ENCODE data around the gene SULT1A2.

SULT1A2 gene

GRCh38 chr16:28592979-28593553 lies 3.8 kb downstream of the SULT1A2 start:
- Histone ChIP-seq H3K9me3 (ENCODE audit: insufficient read depth, low read depth, low read length) (no peaks in the 10 kb centered on the region), H3K9me2 (replicated peaks; ENCODE audit: low read depth, low read length) (no peaks in the 10 kb centered on the region), H3K36me3 (ENCODE audit: insufficient read depth, low read length) (peaks cover 42% of the 10 kb centered on the region; the same call in 1 of the 2 replicates), H4K20me1 (ENCODE audit: insufficient read depth, low read length, poor library complexity, severe bottlenecking) (no peaks in the 10 kb centered on the region), H3K27me3 (ENCODE audit: insufficient read depth, low read length, poor library complexity, severe bottlenecking) (no peaks in the 10 kb centered on the region), H3K9ac (ENCODE audit: low read depth, low read length, poor library complexity, severe bottlenecking) (no peak overlapping the region), H3K4me2 (ENCODE audit: low read depth, low read length, poor library complexity, severe bottlenecking) (no peak overlapping the region), H3K4me3 (ENCODE audit: low read length, poor library complexity, severe bottlenecking) (no peak overlapping the region), H3F3A (ENCODE audit: low read depth) (no peaks in the 10 kb centered on the region), H3K4me1 (ENCODE audit: insufficient read depth, low read length, poor library complexity, severe bottlenecking) (no peaks in the 10 kb centered on the region), H3K79me2 (ENCODE audit: insufficient read depth, low read length) (no peaks in the 10 kb centered on the region), H2AFZ (ENCODE audit: low read length) (no peak overlapping the region)
- TF ChIP-seq EZH2phosphoT487 (IDR thresholded peaks at IDR 0.05; ENCODE audit: borderline replicate concordance) (no peak), CTCF (conservative IDR thresholded peaks at IDR 0.05; ENCODE audit: low read length) (no peak)

GRCh38 chr16:28592511-28592910 lies 4.3 kb downstream of the SULT1A2 start:
- Histone ChIP-seq H3K9ac (ENCODE audit: low read depth, low read length, poor library complexity, severe bottlenecking) (no peak overlapping the region), H3K79me2 (ENCODE audit: insufficient read depth, low read length) (no peaks in the 10 kb centered on the region), H3K4me2 (ENCODE audit: low read depth, low read length, poor library complexity, severe bottlenecking) (no peak overlapping the region), H2AFZ (ENCODE audit: low read length) (no peak overlapping the region), H3K9me2 (replicated peaks; ENCODE audit: low read depth, low read length) (no peaks in the 10 kb centered on the region), H3K4me3 (ENCODE audit: low read length, poor library complexity, severe bottlenecking) (no peak overlapping the region), H3F3A (ENCODE audit: low read depth) (no peaks in the 10 kb centered on the region), H3K9me3 (ENCODE audit: insufficient read depth, low read depth, low read length) (no peaks in the 10 kb centered on the region), H3K27me3 (ENCODE audit: insufficient read depth, low read length, poor library complexity, severe bottlenecking) (no peaks in the 10 kb centered on the region), H3K4me1 (ENCODE audit: insufficient read depth, low read length, poor library complexity, severe bottlenecking) (no peaks in the 10 kb centered on the region), H3K36me3 (ENCODE audit: insufficient read depth, low read length) (peaks cover 42% of the 10 kb centered on the region; the same call in 1 of the 2 replicates), H4K20me1 (ENCODE audit: insufficient read depth, low read length, poor library complexity, severe bottlenecking) (no peaks in the 10 kb centered on the region)
- TF ChIP-seq EZH2phosphoT487 (IDR thresholded peaks at IDR 0.05; ENCODE audit: borderline replicate concordance) (no peak), CTCF (conservative IDR thresholded peaks at IDR 0.05; ENCODE audit: low read length) (no peak)

GRCh38 chr16:28591355-28591754 lies 5.5 kb downstream of the SULT1A2 start:
- peaks cover 54% of the 10 kb centered on the region; the same call in 1 of the 2 replicates for H3K36me3 ChIP-seq (ENCODE audit: insufficient read depth, low read length)
- TF ChIP-seq EZH2phosphoT487 (IDR thresholded peaks at IDR 0.05; ENCODE audit: borderline replicate concordance) (no peak), CTCF (conservative IDR thresholded peaks at IDR 0.05; ENCODE audit: low read length) (no peak)
- H3K9me3 ChIP-seq (ENCODE audit: insufficient read depth, low read depth, low read length): no peaks in the 10 kb centered on the region

More at GRCh38 chr16:28591355-28591754, 5.5 kb downstream of the SULT1A2 start:
- Histone ChIP-seq H3K9me2 (replicated peaks; ENCODE audit: low read depth, low read length) (no peaks in the 10 kb centered on the region), H3K27me3 (ENCODE audit: insufficient read depth, low read length, poor library complexity, severe bottlenecking) (no peaks in the 10 kb centered on the region), H3F3A (ENCODE audit: low read depth) (no peaks in the 10 kb centered on the region), H3K79me2 (ENCODE audit: insufficient read depth, low read length) (no peaks in the 10 kb centered on the region), H2AFZ (ENCODE audit: low read length) (no peak overlapping the region), H3K4me1 (ENCODE audit: insufficient read depth, low read length, poor library complexity, severe bottlenecking) (no peaks in the 10 kb centered on the region), H3K4me3 (ENCODE audit: low read length, poor library complexity, severe bottlenecking) (no peak overlapping the region), H4K20me1 (ENCODE audit: insufficient read depth, low read length, poor library complexity, severe bottlenecking) (no peaks in the 10 kb centered on the region), H3K4me2 (ENCODE audit: low read depth, low read length, poor library complexity, severe bottlenecking) (no peak overlapping the region), H3K9ac (ENCODE audit: low read depth, low read length, poor library complexity, severe bottlenecking) (no peak overlapping the region)

Data from Loucy (cell line).